ENCODE measurements around the gene TAGLN2.

TAGLN2 gene

GRCh38 chr1:159924791-159925718 lies at the start of gene TAGLN2:
Gene TAGLN2, minus strand, starts transcription at chr1:159925507. Its CDS starts 4,998 bp downstream, at chr1:159920509.
- TF ChIP-seq CTCF (IDR thresholded peaks at IDR 0.05; ENCODE audit: borderline replicate concordance, control extremely low read depth, extremely low read depth, insufficient read depth, missing control alignments): no peak
- DNase-seq (ENCODE audit: low spot score): peak; percentile 92
- in situ Hi-C loops (cut with MboI; ENCODE audit: low sequenced_read_pairs, unreplicated experiment): no loop called here

- no peak for DNase-seq (ENCODE audit: low spot score)
- no peak for TF ChIP-seq CTCF (IDR thresholded peaks at IDR 0.05; ENCODE audit: borderline replicate concordance, control extremely low read depth, extremely low read depth, insufficient read depth, missing control alignments)
- in situ Hi-C loops (cut with MboI; ENCODE audit: low sequenced_read_pairs, unreplicated experiment): no loop called here
Measured at GRCh38 chr1:159974350-159974965, 49.2 kb upstream of the TAGLN2 start.

GRCh38 chr1:159973350-159973940 lies 48.1 kb upstream of the TAGLN2 start:
- in situ Hi-C loops (cut with MboI; ENCODE audit: low sequenced_read_pairs, unreplicated experiment): no loop called here

GRCh38 chr1:159972443-159973205 lies 47.3 kb upstream of the TAGLN2 start:
- in situ Hi-C loops (cut with MboI; ENCODE audit: low sequenced_read_pairs, unreplicated experiment): no loop called here
- DNase-seq (ENCODE audit: low spot score): no peak
- TF ChIP-seq CTCF (IDR thresholded peaks at IDR 0.05; ENCODE audit: borderline replicate concordance, control extremely low read depth, extremely low read depth, insufficient read depth, missing control alignments): no peak

More at GRCh38 chr1:159973350-159973940, 48.1 kb upstream of the TAGLN2 start:
- DNase-seq (ENCODE audit: low spot score): no peak
- no peak for TF ChIP-seq CTCF (IDR thresholded peaks at IDR 0.05; ENCODE audit: borderline replicate concordance, control extremely low read depth, extremely low read depth, insufficient read depth, missing control alignments)

- no peak for DNase-seq (ENCODE audit: low spot score)
- no peak for TF ChIP-seq CTCF (IDR thresholded peaks at IDR 0.05; ENCODE audit: borderline replicate concordance, control extremely low read depth, extremely low read depth, insufficient read depth, missing control alignments)
- in situ Hi-C loops (cut with MboI; ENCODE audit: low sequenced_read_pairs, unreplicated experiment): no loop called here
Measured at GRCh38 chr1:159970932-159971342, 45.6 kb upstream of the TAGLN2 start.

GRCh38 chr1:159968901-159969300 lies 43.6 kb upstream of the TAGLN2 start:
- no peak for DNase-seq (ENCODE audit: low spot score)
- no peak for TF ChIP-seq CTCF (IDR thresholded peaks at IDR 0.05; ENCODE audit: borderline replicate concordance, control extremely low read depth, extremely low read depth, insufficient read depth, missing control alignments)
- in situ Hi-C loops (cut with MboI; ENCODE audit: low sequenced_read_pairs, unreplicated experiment): no loop called here
